SIG-M5 treated with dmso at 0.1 percent for 504 hours (cell line): ENCODE data around the gene SLC22A23.

Experiments
- DNase-seq: peaks from one replicate; lab custom pipeline; 2025; ENCODE audit not compliant: unreplicated experiment; lab: John Stamatoyannopoulos, UW

The SLC22A23 gene

GRCh38 chr6:3456898-3457709 is at the start of gene SLC22A23:
TSS of gene SLC22A23 (minus strand) at chr6:3457050. CDS start at chr6:3456559, 491 bp downstream.
- no peak for DNase-seq

- DNase-seq: no peak
These were observed 49.4 kb upstream of the SLC22A23 start for GRCh38 chr6:3506200-3506599.

DNA sequence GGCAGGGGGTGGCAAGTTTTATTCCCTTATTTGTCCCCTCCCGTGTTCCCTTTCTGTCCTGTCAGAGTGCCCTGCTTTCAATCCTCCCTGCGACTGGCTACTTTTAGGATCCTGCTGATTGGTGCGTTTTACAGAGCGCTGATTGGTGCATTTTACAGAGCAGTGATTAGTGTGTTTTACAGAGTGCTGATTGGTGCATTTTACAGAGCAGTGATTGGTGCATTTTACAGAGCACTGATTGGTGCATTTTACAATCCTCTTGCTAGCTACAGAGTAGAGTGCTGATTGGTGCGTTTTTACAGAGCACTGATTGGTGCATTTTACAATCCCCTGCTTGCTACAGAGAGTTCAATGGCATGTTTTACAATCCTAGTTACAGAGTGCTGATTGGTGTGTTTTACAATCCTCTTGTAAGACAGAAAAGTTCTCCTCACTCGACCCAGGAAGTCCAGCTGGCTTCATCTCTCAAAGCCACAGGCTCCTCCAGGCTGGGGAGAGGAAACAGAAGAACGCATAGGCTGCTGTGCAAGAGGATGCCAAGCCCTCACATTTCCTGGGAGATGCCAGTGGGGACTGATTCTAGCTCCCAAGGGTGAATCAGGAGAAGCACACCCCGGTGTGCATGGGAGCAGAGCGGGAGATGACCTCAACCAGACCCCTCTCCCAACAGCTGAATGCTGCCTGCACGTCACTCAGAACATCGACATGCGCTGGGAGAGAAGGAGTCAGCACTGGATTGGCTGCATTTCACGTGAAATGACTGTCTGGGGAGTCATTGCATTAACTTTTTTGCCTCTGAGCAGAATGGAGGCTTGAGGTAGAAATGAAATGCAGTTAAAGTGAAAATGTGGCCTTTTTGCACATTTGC is 48.3 kb upstream of the SLC22A23 start:
- DNase-seq: no peak

GRCh38 chr6:3504354-3504753 is 47.5 kb upstream of the SLC22A23 start:
- DNase-seq: no peak

- DNase-seq: no peak
These were observed 45.1 kb upstream of the SLC22A23 start for GRCh38 chr6:3501826-3502500.

GRCh38 chr6:3500262-3501014 is 43.6 kb upstream of the SLC22A23 start:
- peak; percentile 12 for DNase-seq

DNA sequence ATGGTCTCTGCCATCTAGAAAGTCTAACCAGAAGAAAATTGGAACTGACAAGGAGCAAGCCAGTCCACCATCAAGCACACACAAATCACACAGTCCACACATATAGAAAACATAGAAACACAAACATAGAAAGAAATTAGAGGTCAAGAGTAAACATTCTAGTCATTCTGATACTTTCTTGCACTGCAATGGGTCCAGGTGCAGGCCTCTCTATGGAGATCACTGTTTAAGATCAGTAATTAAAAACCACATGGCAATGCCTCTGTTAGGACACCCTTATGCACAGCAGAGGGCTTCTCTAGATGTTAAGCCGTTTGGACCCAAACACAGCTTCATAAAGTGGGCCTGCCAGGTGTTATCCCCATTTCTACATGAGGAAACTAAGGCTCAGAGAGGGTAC is 42.8 kb upstream of the SLC22A23 start:
- DNase-seq: no peak

DNA sequence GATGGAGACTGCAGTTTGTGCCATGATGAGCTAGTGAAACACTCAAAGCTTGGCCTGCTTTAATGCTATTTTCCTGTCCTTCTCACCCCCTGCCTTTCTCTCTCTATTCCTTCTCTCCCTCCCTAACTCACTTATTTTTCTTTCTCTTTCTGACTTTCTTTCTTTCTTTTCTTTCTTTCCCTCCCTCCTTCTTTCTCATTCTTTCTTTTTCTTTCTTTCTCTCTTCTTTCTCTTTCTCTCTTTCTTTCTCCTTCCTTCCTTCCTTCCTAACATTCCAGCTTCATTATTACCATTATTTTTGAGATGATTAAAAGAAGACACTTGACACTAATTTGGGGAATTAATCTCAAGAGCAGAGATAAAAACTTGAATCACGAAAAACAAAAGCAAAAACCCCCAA is 39.5 kb upstream of the SLC22A23 start:
- no peak for DNase-seq

DNA sequence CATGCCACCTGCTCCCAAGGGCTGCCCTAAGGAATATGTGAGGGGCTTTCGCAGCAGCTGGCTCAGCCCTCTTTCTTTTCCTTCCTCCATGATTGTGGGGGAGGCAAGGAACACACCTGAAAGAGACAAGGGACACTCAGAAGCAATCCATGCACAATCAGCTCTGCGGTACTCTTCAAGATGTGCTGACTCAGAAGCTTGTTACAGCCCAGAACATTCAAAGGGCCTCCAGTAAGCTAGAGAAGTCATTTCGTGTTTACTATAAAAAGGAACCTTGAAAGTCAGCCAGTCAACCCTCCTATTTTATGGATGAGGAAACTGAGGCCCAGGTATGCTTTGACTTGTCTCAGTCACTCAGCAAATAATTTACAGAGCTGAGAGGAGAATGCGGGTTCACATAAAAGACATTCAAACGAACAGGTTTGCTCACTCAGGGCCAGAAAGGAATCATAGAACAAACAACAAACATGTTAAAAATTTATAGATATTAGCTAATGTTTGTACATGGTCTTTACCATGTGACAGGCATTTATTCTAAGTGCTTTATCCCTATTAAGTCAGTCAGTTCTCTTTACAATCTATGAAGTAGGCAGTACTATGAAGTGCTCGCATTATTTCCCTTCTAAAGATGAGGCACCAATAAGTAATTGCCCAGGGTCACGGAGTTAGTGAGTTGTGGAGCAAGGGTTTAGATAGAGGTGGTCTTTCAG is 37.7 kb upstream of the SLC22A23 start:
- no peak for DNase-seq

- DNase-seq: no peak
These were observed 33.8 kb upstream of the SLC22A23 start for GRCh38 chr6:3490625-3490980.

DNA sequence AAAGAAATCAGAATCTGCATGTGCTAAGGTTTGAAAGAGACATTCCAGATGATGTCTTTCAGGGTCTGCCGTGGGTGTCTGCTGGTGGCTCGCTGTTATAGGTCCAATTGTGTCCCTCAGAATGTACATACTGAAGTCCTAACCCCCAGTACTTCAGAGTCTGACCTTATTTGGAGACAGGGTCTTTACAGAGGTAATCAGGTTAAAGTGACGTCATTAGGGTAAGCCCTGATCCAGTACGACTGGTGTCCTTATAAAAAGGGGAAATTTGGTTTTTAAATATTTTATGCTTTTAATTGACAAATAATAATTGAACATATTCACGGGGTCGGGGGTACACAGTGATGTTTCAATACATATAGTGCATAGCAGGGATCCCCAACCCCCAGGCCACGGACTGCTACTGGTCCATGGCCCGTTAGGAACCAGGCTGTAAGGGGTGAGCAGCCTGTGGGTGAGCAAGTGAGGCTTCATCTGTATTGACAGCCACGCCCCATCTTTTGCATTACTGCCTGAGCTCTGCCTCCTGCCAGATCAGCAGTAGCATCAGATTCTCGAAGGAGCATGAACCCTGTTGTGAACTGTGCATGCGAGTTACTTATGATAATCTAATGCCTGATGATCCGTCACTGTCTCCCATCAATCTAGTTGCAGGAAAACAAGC is 33.2 kb upstream of the SLC22A23 start:
- DNase-seq: no peak

- DNase-seq: no peak
These were observed 32.3 kb upstream of the SLC22A23 start for GRCh38 chr6:3489027-3489757.

DNA sequence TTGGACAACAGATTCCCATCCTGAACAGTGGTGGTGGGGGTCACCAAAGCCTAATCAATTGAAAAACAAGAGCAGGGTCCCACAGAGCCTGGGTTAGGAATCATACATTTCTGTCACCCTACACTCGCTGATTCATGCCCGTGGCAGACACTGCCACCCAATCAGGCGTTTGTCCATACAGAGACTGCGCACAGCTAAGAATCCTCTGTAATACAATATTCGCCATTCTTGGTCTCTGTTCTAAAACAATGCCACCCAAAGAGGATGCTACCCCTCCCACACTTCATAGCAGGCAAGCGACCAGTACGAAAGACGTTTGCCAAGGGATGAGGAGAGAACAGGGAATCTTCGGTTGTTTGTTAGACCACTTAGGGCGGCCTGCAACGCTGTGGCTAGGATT is 28.1 kb upstream of the SLC22A23 start:
- no peak for DNase-seq

- DNase-seq: no peak
These were observed 27.3 kb upstream of the SLC22A23 start for GRCh38 chr6:3484192-3484591.

DNA sequence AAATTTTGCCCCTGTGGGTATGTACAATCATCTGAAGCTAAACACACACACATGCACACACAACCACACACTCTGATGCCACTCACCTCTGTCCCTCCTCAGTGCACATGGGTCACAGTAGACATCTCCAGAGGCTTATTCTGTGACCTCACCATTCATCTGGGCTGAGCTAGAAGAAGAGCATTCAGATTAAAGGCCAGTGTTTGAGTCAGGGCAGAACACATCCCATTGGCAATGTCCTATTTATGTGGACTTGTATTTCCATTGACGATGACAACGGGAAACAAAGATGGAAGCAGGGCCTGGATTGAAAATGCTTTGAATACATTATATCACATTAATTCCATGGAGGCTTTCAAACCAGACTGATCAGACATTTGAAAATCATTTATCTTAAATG is 26.8 kb upstream of the SLC22A23 start:
- DNase-seq: no peak

DNA sequence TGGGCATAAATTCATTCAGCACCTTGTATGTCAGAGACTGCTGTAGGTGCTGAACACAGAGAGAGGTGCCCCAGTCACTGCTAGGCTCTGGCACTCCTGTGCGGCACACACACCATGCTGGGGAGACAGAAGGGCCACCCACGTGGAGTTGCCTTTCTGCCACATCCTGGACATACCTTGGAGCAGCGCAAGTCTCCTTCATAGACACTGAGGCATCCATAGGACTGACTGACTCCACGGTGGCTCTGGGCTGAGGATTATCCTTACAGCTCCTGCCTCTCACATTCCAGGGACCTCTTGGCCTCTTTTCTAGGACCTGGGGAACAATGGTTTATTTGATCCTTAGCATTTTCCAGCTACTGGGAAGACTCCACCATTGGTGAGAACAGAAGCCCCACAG is 26.0 kb upstream of the SLC22A23 start:
- no peak for DNase-seq

GRCh38 chr6:3481640-3482039 is 24.8 kb upstream of the SLC22A23 start:
- no peak for DNase-seq

DNA sequence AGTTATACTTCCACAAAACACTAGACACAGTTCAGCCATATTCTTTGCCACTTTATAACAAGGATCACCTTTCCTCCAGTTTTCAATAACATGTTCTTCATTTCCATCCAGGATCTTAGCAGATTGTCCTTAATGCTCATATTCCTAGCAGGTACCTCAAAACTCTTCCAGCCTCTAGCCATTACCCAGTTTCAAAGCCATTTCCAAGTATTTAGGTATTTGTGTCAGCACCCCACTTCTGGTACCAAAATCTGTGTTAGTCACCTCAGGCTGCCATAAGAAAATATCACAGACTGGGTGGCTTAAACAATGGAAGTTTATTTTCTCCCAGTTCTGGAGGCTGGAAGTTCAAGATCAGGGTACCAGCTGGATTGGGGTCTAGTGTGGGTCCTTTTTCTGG is 23.2 kb upstream of the SLC22A23 start:
- DNase-seq: no peak

GRCh38 chr6:3473773-3474172 is 16.9 kb upstream of the SLC22A23 start:
- DNase-seq: no peak
